NCI-H748 (cell line): Measurements from ENCODE around the gene CCDC80.

Experiments
- DNase-seq: peaks from one replicate; lab custom pipeline; 2025; ENCODE audit not compliant: unreplicated experiment; lab: John Stamatoyannopoulos, UW

Gene CCDC80

DNA sequence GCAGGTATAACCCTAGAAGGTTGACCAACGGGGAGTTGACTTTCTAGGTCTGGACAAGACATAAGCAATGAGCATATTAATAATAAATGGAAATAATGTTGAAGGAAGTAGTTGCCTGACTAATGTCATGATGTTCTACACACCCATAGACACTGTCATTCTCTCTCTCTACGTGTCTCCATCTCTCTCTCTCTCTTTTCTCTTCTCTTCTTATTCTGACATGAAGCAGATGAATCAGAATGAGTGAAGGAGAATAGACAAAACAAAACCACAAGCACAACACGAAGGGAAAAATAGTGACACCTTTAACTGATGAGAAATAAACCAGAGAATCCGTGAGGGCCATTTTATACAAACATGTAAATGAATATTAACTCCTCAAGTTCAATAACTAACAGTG is 26.7 kb upstream of the CCDC80 start:
- no peak for DNase-seq

GRCh38 chr3:112665009-112665408 is 24.1 kb upstream of the CCDC80 start:
- peak; percentile 37 for DNase-seq

GRCh38 chr3:112656043-112656442 is 15.1 kb upstream of the CCDC80 start:
- no peak for DNase-seq

- DNase-seq: peak; percentile 9
These were observed 14.0 kb upstream of the CCDC80 start for GRCh38 chr3:112654979-112655378.

DNA sequence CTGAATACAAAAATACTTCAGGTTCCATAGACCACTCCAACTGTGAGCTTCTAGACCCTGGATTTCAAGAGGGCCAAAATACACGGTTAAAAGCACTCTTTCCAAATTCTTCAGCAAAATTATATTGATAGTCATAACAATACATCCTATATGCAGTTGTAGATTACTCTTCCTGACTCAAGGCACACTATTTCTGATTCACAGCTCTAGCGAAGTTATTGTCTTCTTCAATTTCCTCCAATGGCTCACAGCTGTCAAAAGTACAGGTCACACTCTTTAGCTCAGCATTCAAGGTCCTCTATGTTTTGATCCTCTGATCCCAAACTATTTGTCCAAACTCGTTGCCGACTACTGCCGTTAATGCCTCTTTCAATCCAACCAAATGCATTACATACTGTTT is 13.5 kb upstream of the CCDC80 start:
- no peak for DNase-seq

- DNase-seq: no peak
These were observed 12.9 kb upstream of the CCDC80 start for GRCh38 chr3:112653881-112654300.

- no peak for DNase-seq
These were observed 12.4 kb upstream of the CCDC80 start for GRCh38 chr3:112653209-112653871.

- no peak for DNase-seq
These were observed 10.6 kb upstream of the CCDC80 start for GRCh38 chr3:112651516-112651915.

GRCh38 chr3:112651071-112651470 is 10.1 kb upstream of the CCDC80 start:
- DNase-seq: no peak

DNA sequence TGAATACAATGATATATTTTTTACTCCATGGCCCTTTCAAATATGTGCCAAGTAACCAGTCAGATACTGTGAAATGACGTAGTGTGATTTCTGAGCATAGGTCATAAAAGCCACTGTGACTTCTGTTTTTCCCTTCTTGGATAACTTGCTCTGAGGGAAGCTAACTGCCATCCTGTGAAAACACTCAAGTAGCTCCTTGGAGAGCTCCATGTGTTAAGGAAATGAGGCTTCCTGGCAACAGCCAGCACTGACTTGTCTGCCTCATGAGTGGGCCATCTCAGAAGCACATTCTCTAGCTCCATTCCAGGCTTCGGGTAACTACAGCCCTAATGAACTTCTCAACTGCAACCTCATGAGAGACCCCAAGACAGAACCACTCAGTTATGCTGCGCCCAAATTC is 9.5 kb upstream of the CCDC80 start:
- DNase-seq: no peak

- DNase-seq: no peak
These were observed 8.5 kb upstream of the CCDC80 start for GRCh38 chr3:112649478-112649735.

GRCh38 chr3:112647122-112647521 is 6.2 kb upstream of the CCDC80 start:
- DNase-seq: no peak

DNA sequence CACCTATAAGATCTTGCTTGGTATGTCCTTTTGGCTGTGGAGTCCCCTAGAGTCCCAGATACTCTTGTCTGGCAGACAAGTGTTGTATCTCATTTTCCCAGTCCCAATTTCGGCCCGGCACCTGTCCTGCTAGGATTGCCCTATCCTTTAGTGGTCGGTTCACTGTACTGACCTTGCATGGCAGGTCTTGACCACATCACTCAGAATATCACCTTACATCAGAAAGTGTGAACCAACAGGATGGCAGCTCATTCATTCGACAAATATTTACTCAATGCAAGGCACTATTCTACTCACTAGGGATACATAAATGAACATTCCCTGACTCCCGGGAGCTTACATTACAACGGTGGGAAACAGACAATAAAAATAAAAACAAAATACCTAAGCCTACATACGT is 5.7 kb upstream of the CCDC80 start:
- peak; percentile 56 for DNase-seq

DNA sequence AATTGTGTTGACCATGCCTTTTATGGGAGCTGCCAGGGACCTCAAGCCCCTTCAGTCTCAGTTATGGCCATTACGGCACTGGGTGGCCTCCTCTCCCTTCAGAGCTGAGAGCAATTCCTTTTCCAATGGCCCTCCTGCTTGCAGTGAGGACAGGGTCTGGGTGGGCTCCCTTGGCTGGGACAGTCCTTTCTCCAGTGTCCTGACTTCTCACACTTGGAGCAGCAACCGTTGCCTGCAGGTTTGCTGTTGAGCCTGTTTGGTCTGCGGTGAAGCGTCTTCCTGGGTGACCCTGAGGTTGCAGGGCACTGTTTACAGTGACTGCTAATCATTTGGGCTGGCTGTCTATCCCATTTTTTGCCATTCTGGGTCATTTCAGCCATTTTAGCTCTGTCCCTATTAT is 3.5 kb upstream of the CCDC80 start:
- DNase-seq: no peak

DNA sequence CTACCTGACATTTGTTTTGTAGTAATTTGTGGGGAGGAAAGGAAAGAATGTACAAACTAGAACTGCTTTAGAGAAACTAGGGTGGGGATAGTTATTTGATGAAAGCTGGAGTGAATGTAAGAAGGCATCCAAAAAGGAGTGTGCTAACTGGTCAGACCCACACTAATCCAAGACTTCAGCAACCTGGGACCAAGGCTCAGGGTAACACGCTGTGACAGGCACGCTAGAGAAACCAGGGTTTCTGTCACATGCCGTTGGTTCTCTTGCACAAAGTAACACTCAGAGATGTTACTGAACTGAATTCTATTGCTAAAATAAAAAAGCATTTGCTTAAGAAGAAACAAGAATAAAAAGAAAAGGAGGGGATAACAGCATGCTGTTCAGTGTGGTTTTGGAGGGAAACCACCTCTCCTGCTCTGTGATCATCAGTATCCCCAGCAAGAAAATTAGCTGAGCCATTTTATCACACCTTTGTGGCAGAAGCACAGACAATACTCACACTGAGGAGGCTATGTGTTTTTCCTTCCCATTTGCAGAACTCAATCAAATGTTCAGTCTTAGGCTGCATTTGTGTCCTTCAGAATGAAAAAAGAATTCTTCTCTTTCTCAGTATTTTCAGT is 2.8 kb upstream of the CCDC80 start:
- no peak for DNase-seq

GRCh38 chr3:112642912-112643506 is 2.1 kb upstream of the CCDC80 start:
- peak; percentile 81 for DNase-seq

DNA sequence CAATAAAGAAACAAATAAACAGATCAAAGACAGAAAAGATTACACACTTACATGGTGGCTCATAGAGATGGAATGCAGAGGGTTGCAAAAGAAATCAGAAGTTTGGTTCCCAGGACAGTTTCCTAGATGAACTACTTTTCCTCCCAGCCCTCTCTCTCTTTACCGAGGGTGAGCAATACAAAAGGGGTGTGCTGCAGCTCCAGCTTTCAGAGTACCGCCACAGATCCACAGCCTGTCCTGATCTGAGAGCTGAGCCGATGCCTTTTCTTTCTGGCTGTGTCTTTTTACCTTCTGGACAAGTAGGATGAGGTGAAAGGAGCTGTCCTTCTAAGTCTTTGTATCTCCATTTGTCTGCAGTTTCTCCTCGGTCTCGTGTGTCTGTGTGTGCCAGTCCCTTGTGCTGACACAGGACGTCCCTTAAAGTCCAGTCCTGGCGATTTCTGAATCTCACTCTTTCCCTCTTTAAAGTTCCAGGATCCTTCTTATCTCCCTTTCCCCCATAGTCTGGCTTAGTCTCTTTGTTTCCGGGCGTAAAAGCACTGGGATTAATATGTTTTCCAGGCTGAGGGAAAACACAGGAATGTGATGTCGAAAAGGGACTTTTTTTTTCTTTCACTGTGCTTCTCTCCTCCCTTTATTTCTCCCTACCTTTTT is 540 bp downstream of the CCDC80 start:
- DNase-seq: no peak

DNA sequence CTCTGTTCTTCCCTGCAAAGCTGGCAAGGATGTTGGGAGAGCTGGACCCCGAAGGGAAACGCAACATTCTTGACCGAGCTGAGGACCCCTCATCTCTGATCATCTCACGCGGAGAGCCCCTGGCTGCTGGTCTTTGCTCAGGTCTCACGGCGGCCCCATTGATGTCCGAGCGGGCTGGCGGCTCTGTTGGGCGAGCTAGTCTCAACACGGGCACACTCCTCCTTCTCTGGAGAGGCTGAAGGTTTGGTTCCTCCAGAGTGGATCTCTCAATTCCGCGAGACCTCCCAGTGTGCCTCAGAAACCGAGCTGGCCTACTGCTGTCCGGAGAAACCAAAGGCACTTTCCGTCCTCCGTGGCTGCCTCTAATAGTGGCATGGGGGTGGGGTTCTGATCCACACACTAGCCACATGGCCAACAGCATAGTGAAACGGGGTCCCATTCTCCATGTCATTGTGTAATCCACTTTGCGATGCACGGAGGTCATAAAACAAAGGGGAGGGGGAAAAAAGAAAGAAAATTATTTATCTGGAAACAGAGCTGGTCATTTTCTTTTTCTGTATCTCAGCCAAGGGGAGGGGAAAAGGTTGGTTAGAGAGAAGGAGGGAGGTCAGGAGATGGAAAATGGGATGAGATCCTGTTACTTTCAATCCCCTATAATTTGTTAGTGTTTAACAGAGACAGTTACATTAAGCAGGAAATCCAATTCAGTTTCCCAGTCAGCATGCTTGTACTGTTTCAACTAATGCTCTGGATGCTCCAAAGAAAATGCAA is 1.3 kb downstream of the CCDC80 start:
- no peak for DNase-seq

DNA sequence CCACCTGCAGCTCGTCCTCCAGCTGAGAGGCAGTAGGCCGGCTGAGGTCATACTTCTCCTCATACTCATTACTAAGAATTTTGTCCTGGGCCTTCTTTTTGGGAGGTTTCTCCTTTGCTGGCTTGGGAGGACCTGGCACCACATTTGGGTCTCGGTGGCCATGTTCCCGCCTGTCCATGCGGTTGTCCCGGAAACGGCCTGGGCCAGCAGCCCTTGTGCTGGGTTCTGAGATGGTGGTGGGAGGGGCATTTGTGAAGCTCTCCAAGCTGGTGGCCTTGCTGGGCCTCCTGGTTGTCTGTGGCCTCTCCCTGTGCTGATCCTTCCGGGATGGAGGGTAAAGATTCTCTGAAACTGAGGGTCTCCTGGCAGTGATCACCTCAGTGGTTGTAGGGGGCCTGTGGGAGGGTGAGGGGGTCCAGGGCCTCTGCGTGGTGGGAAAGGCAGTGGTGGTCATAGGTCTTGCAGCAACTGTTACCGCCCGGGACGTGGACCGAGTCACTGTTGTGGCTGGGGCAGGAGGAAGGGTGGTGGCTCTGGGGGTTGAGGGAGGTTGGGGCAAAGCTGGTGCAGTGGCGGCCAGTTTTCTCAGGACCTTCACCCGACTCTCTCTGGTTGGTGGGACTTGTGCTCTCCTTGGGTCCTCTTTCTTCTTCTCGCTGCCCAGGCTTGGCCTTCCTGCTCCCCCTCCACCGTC is 2.5 kb downstream of the CCDC80 start:
- DNase-seq: no peak

DNA sequence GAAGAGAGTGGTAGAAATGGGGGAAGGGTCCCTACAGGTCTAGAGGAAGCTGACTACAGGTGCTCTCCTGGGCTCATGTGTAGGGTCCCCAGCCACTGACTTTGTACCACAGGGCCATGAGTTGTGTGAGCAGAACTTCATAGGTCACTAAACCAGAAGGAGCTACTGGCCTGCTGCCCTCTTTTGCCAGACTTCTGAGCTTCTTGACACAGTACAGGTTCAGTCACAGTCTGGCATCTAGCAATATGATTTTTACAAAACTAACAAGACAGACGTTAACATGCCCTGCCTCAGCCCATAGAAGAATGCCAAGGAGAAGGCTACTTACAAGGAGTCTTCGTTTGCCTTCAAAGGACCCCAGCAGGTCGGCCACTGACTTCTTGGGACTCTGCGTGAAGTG is 3.2 kb downstream of the CCDC80 start:
- DNase-seq: no peak

- DNase-seq: no peak
These were observed 5.3 kb downstream of the CCDC80 start for GRCh38 chr3:112635674-112636073.
